Epithelial cell of esophagus (primary cell): ENCODE results near the gene SETD1A.

Experiments
- DNase-seq: peaks from one replicate; pipeline ENCODE4 v3.0.0; 2010; ENCODE audit warnings: low read depth
- H3K4me3 ChIP-seq: 2 replicates; pipeline ENCODE4 v1.5.1; 2011; ENCODE audit warnings: mild to moderate bottlenecking, low read length, control low read depth
- TF ChIP-seq, protein P1 (sequence below): IDR thresholded peaks from 2 replicates; pipeline ENCODE4 v1.5.1; 2011; ENCODE audit warnings: low read depth, mild to moderate bottlenecking, low read length, control low read depth, inconsistent platforms; ENCODE audit not compliant: insufficient read depth; ENCODE audit errors: missing control alignments

The SETD1A gene

DNA sequence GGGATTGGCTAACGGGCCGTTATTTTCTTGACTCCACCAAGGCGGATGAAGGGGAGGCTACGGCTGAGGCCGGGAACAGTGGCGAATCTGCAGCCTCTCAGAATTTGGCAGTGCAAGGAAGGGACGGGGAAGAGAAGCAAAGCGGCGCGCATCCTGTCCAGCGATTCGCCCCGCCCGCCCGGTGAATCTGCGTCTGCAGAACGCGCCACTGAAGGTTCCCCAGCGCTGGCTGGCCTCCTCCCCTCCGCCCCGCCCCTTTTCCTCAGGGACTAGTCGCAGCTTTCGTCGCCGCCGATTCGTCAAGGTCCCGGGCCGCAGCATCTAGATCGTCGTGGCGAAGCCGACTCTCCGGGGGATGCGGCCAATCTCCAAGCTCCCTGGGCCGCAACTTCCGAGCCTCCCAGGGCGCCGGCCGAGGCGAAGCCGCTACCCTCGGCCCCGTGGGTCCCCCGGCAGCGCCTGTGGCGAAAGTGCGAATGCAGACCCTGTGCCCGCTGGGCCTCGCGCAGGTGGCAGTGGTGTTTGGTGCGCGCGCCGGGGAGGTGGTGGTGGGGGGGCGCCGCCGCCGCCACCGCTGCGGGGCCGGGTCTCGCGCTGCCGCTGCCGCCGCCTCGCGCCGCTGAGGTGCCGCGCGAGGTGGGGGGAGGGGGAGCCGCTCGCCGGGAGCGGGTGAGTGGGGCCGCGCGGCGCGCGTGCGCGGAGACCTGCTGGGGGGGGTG, at the start of gene SETD1A:
Gene SETD1A, plus strand, starts transcription at position 299 of the 719 bp plus-strand sequence. CDS start 978 bp downstream, outside the sequence.
- DNase-seq: peak; percentile 97
- H3K4me3 ChIP-seq: peak within 1 kb of the TSS; percentile 84
- TF ChIP-seq, protein P1, sequence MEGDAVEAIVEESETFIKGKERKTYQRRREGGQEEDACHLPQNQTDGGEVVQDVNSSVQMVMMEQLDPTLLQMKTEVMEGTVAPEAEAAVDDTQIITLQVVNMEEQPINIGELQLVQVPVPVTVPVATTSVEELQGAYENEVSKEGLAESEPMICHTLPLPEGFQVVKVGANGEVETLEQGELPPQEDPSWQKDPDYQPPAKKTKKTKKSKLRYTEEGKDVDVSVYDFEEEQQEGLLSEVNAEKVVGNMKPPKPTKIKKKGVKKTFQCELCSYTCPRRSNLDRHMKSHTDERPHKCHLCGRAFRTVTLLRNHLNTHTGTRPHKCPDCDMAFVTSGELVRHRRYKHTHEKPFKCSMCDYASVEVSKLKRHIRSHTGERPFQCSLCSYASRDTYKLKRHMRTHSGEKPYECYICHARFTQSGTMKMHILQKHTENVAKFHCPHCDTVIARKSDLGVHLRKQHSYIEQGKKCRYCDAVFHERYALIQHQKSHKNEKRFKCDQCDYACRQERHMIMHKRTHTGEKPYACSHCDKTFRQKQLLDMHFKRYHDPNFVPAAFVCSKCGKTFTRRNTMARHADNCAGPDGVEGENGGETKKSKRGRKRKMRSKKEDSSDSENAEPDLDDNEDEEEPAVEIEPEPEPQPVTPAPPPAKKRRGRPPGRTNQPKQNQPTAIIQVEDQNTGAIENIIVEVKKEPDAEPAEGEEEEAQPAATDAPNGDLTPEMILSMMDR: no peak

DNA sequence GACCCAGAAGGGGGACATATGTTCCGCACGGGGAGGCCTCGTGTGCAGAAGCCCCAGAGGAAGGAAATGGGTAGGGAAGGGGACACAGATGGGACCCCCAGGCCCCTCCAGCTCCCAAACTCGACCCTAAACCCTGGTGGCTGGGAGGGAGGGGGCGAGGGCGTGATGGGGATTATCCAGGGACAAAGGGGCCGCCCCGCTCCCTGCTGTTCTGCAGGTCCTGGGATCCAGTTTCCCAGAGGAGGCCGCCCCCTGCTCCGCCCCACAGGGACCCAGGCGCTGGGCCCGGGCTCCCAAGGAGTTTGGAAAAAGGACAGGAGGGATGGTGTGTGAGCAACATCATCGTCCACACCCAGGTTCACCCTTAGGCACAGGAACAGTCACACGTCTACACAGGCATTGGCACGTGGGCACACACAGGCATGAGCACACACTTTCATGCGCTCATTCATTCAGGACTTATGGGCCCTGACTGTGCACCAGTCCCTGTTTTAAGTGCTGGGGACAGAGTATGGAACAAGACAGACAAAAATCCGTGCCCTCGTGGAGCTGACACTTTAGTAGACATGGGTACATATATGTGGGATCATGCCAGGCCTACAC, 47.0 kb upstream of the SETD1A start:
- no peak overlapping the region for H3K4me3 ChIP-seq
- TF ChIP-seq, protein P1: no peak
- DNase-seq: peak; percentile 84

DNA sequence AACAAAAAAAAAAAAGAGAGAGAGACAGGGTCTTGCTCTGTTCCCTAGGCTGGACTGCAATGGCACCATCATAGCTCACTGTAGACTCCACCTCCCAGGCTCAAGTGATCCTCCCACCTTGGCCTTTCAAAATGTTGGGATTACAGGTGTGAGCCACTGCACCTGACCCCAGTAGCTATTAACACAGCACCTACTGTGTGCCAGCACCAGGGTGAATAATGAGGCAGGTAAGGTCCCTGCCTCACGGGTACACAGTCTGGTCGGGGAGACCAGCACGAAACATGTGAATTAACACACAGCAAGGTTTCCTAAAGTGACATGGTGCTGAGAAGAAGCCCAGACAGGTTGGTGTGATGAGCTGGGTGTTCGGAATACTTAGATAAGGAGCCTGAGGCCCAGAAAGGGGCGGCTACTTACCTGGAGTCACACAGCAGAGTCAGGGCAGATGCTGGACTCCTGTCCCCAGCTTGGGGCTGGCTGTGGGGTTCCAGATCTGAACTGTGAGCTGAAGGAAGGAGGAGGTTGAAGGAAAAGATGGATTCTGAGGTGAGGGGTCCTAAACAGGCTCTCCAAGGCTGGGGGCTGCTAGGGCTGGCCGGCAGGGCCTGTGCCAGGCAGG, 44.7 kb upstream of the SETD1A start:
- DNase-seq: no peak
- TF ChIP-seq, protein P1: no peak
- H3K4me3 ChIP-seq: no peak overlapping the region

DNA sequence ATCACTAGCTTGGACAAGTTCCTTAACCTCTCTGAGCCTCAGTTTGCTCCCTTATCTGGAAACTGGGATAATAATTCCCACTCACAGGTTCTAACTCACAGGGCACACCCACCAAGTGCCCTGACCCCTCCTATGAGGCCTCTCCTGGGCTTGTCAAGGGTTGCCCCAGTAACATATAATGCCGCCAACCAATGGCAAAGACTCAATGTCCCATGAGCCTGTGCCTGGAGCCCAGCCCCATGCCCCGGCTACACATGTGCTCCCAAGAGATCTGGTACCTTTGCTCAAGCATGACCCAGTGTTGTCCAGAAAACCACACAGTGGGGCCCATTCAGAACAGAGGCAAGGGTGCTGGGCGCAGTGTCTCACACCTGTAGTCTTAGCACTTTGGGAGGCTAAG, 42.7 kb upstream of the SETD1A start:
- no peak for DNase-seq
- TF ChIP-seq, protein P1: no peak
- no peak overlapping the region for H3K4me3 ChIP-seq

DNA sequence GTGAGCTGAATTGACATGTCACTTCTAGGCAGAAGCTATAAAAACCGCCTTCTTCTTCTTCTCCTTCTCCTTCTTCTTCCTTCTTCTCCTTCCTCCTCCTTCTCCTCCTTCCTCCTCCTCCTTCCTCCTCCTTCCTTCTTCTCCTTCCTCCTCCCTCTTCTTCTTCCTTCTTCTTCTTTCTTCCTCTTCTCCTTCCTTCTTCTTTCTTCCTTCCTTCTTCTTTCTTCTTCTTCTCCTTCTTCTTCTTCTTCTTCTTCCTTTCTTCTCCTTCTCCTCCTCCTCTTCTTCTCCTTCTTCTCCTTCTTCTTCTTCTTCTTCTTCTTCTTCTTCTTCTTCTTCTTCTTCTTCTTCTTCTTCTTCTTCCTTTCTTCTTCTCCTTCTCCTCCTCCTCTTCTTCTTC, 38.9 kb upstream of the SETD1A start:
- DNase-seq: no peak
- no peak overlapping the region for H3K4me3 ChIP-seq
- TF ChIP-seq, protein P1: no peak

DNA sequence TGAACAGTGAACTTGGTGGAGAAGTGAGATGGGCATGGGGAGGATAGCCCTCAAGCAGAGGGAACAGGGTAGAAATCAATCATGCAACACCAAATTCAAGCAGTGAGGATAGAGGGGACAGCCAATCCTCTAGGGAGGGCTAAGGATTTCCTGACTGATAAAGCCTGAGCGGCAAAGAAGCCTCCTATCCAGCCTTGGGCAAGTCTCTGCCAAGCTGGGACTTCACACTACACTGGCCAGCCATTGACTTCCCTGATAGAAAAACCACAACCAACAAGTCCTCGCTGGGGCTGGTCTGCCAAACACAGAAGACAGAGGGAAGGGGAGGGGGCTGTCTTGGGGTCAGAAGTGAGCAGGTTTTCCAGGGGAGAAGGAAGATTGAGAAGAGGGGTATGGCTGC, 36.7 kb upstream of the SETD1A start:
- no peak for DNase-seq
- H3K4me3 ChIP-seq: no peak overlapping the region
- TF ChIP-seq, protein P1: no peak

DNA sequence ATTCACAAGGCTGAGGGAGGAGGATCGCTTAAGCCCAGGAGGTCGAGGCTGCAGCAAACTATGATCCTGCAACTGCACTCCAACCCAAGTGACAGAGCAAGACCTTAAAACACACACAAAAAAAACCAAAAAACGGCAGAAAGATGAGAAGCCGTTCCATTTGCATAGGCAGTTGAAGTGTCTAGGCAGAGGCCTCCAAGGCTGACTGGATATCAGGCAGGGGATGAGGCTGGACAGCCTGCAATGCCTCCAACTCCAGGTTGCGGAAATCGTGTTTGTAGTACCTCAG, 36.2 kb upstream of the SETD1A start:
- TF ChIP-seq, protein P1: no peak
- no peak for DNase-seq

More for the DNA sequence above, 36.2 kb upstream of the SETD1A start:
- H3K4me3 ChIP-seq: peak overlapping the region; percentile 63
